Stimulated activated CD8-positive, alpha-beta memory T cell treated with anti-CD3 and anti-CD28 coated beads, Interleukin-2, amount 100 ng/mL, for 1 hour (primary cell): ENCODE data around the gene KAT5.
A peak's percentile ranks its signal among the peaks of the same experiment; 100 is the strongest.
"Not testable (repeated sequence)": the region's sequence is repeated elsewhere in the genome, so short reads cannot be mapped to it uniquely, and the experiment has no call there.

Source experiments
- DNase-seq, 2 donors: peaks; one replicate each; pipeline ENCODE4 v3.0.0-alpha.2; 2020; ENCODE audit warnings: low read depth in 2 of 2

The KAT5 gene

DNA sequence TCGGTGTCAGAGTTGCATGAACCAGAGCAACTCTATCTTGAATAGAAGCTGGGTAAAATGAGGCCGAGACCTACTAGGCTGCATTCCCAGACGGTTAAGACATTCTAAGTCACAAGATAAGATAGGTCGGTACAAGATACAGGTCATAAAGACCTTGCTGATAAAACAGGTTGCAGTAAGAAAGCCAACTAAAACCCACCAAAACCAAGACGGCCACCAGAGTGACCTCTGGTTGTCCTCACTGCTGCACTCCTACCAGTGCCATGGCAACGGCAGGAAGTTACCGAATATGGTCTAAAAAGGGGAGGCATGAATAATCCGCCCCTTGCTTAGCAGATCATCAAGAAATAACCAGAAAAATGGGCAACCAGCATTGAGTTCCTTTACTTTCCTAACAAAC is 2.4 kb upstream of the KAT5 start:
- no peak for DNase-seq

DNA sequence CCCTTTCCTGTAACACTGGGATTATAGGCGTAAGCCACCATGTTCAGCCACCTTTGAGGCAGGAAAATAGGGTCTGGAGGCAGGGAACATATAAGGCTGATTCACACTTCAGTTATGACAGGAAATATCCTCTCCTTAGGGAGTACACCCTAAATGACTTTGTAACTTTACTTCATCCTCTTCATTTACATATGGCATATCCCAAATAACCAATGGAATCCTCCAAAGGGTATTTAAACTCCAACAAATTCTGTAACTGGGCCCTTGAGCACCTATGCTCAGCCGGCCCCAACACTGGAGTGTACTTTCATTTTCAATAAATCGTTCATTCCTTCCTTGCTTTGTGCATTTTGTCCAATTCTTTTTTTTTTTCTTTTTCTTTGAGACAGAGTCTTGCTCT is 1.6 kb upstream of the KAT5 start:
- no peak for DNase-seq

DNA sequence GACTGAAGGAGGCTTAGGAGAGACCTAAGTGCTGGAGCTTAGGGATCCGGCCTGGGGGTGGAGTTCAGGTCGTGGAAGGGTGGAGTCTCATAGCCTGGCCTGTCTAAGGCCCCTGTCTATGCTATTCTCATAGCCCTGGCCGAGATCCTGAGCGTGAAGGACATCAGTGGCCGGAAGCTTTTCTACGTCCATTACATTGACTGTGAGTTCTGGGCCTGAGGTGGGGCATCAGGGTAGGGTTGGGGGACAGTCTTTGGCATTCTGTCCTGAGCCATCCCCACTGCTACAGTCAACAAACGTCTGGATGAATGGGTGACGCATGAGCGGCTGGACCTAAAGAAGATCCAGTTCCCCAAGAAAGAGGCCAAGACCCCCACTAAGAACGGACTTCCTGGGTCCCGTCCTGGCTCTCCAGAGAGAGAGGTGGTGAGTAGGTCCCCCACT is 603 bp downstream of the KAT5 start:
- no peak for DNase-seq

DNA sequence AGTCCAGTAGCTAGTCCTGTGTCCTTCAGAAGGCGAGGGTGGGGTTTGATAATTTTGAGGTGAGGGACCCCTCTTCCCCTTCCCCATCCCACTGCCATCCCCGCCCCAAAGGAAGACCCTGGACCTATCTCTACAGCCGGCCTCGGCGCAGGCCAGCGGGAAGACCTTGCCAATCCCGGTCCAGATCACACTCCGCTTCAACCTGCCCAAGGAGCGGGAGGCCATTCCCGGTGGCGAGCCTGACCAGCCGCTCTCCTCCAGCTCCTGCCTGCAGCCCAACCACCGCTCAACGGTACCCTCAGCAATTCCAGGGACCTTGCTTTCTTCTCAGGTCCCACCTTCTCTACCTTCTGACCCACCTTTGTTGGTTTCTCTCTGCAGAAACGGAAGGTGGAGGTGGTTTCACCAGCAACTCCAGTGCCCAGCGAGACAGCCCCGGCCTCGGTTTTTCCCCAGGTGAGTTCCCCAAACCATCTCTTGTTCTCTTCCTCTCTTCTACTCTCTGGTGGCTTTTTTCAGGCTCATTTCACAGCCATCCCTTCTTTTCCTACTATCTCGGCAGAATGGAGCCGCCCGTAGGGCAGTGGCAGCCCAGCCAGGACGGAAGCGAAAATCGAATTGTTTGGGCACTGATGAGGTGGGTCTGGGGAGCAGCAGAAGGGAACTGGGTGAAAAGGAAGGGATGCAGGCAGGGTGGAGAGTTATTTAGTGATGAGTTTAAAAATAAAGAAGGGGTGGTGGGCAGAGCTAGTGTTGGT is 1.3 kb downstream of the KAT5 start:
- DNase-seq: no peak

DNA sequence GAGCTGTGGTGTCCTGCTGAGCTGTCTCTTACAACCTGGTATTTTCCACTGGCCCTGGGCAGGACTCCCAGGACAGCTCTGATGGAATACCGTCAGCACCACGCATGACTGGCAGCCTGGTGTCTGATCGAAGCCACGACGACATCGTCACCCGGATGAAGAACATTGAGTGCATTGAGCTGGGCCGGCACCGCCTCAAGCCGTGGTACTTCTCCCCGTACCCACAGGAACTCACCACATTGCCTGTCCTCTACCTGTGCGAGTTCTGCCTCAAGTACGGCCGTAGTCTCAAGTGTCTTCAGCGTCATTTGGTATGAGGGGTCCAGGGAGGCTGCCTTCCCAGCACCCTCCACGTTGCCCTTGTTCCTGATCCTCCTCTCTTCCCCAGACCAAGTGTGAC is 2.4 kb downstream of the KAT5 start:
- no peak for DNase-seq

DNA sequence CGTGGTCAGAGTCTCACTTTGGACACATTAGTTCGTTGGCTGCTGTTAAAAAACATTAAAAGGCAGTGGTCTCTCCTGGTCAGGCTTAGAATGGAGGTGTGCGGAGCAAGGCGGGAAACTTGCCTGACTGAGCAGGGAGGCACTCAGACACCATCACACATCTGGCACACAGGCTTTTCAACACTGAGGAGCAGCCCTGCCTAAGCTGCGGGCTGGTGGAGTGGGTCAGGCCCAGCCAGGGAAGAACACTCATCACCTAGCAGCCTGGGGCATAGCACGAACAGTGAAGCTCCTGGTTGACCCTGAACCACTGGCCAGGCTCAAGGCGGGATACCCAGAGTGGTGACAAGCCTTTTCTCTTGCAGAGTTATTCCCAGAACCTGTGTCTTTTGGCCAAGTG is 4.2 kb downstream of the KAT5 start:
- no peak for DNase-seq

DNA sequence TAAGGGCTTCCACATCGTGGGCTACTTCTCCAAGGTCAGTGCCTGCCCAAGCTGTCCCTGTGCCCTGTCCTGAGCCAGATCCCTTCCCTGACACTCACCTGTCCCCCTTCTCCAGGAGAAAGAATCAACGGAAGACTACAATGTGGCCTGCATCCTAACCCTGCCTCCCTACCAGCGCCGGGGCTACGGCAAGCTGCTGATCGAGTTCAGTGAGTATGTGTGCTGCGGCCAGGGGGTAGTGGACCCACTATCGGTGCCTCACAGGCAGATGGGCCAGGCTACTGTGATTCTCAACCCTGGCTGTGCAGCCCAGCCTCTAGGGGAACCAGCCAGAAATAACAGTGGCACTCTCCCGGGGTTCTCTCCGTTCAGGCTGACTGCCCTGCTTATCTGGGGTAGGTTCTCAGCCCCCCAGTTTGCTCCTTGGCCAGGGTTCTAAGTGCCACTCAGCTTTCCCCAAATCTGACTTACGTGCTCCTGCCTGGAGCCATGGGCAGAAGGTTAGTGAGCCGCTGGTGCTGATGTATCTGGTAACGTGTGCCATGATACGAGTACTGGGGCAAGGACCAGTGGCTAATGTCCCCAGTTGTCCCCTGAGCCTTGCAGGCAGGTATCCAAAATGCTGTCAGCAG is 4.8 kb downstream of the KAT5 start:
- no peak for DNase-seq

DNA sequence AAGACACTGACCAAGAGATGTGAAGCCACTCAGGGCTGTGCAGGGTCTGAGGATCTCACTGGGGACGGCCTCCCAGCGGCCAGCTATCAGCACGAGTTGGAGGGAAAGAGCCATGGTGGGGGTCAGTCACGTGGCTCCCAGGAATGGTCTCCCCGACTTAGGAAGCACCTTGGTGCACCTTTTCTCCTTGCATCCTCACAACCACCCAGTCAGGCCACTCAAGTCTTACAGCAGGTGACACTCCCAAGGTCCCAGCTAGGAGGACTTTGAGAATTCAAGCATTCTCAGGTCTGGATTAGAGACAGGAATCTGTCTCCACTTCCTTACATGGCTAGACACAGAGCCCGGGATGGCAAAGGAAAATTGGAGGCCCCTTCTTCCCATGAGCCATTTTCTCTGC is 5.9 kb downstream of the KAT5 start:
- DNase-seq: no peak

DNA sequence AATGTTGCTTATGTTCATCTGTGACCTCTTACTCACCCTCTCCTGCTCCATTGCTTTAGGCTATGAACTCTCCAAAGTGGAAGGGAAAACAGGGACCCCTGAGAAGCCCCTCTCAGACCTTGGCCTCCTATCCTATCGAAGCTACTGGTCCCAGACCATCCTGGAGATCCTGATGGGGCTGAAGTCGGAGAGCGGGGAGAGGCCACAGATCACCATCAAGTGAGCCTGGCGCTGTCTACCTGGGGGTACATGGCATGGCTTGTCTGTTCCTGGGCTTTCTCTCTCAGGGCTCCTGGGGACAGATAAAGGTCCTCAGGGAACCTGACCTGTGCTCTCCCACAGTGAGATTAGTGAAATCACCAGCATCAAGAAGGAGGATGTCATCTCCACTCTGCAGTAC is 6.5 kb downstream of the KAT5 start:
- no peak for DNase-seq

DNA sequence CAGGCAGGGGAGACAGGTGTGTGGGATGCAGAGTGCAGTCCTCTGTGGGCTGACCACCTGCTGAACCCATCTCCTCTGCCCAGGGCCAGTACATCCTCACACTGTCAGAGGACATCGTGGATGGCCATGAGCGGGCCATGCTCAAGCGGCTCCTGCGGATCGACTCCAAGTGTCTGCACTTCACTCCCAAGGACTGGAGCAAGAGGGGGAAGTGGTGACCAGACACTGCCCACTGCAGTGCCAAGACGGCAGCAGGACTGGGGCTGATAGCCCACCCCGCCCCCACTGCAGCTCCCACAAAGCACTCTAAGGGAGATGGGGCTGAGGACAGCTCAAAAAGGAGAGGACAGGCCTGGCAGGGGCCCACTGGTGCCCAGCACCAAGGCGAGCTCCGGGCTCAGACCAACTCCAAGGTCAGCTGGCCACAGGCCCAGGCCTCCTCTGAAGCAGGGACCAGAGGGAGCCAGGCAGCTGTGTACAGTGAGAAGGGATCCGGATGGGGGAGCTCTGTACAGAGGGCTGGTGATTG is 7.0 kb downstream of the KAT5 start:
- DNase-seq: no peak

DNA sequence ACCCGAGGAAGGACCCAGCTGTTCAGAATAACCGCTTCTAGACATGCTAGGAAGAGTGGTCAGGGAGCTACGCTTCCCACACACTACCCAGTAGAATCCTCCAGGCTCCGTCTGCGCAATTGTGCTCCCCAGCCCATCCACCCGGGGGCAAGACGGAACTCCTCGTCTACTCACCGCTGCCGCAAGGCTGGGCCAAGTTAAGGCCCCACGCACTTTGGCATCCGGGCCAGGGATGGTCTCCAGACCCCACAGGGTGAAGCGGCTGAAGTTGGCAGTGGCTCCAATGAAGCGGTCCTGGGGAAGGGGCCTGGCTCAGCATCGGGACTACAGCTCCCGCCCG is 7.8 kb downstream of the KAT5 start:
- peak in 1 of 2 donors; percentile 9 for DNase-seq

DNA sequence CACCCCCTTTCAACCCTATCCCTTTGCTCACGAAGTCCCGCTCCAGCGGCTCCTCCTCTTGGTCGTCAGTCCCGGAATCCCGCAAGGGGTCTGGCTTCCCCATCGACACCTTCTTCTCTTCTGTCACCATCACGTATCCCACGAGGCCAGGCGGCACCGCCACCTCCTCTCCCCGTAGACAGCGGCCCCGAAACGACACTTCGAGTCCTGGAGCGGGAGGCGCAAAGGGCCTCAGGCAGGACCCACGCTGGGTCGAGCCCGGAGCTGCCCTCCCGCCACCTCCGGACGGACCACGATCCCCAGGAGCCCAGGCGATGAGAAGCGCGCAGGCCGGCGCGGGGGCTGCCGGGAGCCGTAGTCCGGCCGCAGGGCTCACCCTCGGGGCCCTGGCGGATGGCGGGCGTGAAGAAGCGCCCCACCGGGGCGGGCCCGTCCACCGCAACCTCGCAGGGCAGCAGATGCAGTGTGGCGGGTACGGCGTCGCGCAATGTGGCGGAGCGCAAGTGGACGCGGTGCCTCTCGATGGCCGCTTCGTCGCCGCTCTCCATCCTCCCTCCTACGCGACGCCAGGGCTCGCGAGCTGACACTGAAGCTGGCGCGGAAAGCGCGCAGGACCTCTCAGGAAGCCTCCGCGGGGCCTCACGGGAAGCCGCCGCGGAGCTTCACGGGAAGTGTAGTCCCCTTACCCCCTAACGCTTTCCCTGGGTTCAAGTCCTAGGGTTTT is 8.3 kb downstream of the KAT5 start, which contains the start of gene RNASEH2C:
TSS of gene RNASEH2C (minus strand) at position 588 of the 724 bp plus-strand sequence. CDS start at position 548, 40 bp downstream.
- peak; percentile 52 to 60 for DNase-seq

DNA sequence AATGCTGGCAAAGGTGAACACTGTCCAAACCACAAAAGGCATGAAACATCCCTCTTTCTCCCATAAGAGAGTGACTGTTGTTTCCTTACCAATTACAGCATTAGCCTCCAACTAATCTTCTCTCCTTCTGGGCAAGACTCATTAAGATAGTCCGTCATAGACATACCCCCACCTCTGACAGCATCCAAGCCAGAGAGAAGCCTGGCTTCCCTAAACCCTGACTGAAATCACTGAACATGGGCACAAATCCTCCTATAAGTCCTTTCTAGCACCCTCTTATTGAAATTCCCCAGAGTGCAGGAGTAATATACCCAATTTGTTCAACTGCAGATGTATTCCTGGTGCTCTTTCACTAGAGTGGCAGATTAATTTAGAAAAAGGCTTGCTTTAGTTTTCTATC is 10.2 kb downstream of the KAT5 start:
- DNase-seq: no peak

DNA sequence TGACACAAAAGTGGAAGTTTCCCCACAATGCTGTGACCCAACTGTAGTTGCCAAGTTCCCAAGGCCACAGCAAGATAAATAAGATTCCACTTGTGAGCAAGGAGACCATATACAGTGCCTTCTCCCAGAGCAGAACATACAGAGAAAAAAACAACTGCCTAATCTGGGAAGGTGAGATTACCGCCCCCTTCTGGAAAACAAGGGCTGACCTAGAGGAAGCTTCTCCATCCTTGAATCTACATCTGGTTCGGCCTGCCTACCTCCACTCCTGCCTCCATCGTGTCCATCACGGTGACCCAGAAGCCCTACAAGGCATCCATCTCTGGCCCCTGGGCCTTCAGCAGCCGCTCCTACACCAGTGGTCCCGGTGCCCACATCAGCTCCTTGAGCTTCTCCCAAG is 14.6 kb downstream of the KAT5 start:
- DNase-seq: no peak

DNA sequence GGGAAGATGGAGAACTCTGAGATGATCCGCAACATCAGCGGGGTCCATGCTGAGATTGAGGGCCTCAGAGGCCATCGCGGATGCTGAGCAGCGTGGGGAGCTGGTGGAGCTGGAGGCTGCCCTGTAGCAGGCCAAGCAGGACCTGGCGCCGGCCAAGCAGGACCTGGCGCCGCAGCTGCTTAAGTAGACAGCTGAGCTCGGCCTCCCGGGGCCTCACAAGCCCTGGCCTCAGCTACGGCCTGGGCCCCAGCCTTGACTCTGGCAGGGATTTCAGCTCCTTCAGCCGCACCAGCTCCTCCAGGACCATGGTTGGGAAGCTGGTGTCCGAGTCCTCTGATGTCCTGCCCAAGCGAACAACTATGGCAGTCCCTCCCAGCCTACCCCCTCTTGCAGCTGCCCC is 15.8 kb downstream of the KAT5 start:
- no peak for DNase-seq

DNA sequence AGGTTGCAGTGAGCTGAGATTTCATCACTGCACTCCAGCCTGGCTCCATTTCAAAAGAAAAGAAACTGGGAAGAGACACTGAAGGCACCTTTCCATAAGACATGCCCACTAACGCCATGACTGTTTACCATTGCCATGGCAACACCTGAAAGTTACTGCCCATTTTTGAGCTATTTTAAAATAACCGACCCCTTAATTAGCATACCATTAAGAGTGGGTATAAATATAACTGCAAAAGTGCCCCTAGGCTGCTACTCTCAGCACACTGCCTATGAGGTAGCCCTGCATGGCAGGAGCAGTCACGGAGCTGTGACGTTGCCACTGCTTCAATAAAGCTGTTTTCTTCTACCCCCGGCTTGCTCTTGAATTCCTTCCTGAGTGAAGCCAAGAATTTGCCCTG is 18.4 kb downstream of the KAT5 start:
- DNase-seq: no peak

DNA sequence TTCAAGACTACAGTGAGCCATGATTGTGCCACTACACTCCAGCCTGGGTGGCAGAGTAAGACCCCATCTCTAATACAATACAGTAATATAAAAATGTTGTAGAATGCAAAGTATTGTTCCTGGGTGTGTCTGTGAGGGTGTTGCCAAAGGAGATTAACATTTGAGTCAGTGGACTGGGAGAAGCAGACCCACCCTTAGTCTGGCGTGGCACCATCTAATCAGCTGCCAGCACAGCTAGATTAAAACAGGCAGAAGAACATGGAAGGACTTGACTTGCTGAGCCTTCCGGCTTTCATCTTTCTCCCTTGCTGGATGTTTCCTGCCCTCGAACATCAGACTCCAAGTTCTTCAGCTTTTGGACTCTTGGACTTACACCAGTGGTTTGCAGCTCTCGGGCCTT is 23.1 kb downstream of the KAT5 start:
- not testable (repeated sequence) for DNase-seq

DNA sequence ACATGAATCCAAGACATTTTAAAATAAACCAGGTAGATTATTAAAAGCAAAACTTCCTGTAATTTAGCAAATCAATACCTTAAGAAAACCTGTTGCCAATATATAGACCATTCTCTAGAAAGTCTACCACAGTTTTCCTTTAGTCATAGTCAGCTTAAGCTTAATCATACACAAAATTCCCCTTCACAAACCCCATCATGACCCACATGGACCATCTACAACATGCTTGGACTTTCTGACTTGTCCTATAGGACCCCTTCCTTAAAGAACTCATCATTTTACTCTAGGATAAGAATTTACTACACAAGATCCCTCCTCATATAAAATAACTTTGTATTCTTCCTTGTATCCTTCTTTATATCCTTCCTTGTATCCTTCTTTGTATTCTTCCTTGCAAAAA is 24.8 kb downstream of the KAT5 start:
- DNase-seq: no peak

DNA sequence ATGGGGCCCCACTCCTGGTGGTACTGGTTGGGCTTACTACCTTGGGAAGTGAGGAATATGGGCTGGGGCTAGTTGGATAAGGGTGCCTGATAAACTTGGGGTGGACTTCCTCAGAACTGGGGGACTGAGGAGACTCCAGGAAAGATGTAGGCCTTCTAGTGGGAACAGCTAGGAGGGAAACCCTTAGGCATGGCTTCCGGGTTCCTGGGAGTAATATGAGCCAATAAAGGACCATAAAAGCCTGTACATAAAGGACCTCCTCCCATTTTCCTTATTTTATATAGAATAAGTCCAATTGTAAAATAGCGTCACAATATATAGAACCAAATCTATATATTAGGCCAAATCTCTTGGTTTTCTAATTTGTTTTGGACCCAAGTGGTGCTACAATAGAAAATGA is 27.0 kb downstream of the KAT5 start:
- DNase-seq: no peak

DNA sequence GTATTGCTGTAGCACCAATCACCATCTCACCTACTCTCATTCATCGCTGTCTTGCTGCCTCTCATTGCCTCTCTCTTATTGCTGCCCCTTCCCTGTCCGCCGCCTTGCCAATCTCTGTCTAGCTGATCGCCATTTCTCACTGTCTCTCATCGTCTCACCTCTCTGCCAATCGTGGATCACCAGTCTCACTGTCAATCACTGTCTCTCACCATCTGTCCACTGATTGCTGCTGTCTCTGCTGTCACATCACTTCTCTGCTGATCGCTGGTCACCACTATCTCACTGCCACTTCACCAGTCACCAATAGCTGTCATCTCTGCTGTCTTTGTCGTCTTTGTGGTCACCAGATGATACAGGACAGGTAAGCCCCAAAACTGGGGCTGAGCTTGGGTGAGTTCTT is 29.1 kb downstream of the KAT5 start:
- DNase-seq: no peak

DNA sequence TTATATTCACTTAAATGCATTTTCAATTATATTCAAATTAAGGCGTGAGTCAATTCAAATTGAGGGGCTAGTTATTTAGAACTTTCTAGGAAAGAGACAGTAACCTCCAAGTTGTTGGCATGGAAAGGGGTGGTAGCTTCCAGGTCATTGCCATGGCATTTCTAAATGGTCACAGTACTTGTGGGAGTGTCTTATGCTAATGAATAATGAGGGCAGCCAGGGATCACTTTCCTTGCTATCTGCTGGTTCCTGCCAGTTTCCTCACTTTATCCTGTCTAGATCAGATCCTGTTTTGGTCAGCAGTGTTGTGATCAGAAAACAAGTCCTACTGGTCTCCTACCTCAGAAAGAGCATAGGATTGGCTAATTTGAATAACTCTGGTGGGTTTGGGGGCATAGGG is 30.3 kb downstream of the KAT5 start:
- no peak for DNase-seq

DNA sequence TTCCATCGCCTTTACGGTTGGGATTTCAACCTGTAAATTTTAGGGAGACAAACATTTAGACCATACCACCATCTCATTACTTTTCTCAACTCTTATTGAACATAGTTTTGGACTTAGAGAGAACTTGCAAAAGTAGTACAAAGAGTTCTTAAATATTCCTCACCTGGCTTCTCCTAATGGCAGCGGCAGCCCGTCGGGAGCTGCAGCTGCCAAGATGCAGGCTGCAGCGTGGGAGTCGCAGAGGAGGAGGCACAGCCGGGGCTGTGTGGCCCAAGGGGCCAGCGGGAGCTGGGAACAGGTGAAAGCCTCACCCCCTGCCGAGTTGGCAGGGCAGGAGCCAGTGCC is 31.6 kb downstream of the KAT5 start:
- no peak for DNase-seq
